GM04504 (cell line): Measurements from ENCODE around the gene KCNK15.

Experiments
- DNase-seq: peaks from one replicate; pipeline ENCODE4 v3.0.0-alpha.2; 2012; ENCODE audit warnings: low read depth

Gene KCNK15

DNA sequence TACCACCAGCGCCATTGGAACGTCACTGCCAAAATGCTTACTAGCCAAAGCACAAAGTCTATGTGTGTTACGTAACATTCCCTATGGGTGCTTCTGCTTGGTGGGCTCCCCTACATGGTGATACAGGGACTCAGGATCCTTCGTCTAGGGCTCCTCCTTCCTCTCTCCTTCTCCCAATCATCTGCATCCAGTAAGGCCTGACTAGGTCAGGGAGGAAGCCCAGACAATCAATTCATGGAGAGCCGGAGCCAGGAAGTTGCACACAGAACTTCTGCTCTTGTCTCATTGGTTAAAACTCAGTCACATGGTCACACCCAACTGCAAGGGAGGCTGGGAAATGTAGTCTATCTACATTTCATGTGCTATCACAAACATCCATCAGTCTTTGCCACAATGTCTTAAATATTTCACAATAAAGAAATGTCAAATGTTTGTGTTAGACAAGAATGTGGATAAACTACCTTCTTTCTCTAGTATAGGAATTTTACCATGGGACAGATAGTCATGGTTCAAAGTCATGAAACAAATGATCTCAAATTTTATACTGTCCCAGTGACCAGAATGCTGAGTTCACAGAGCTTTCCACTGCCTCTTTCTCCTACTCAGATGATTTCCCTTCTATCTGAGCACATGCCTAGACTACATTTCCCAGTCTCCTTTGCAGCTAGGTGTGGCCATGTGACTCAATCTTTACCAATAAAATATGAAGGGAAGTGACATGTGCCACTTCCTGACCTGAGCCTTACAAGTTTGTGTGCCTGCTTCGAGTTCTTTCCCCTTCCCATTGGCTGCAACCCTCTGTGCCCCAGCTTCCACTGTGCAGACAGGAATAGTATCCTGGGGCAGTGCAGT, 9.3 kb upstream of the KCNK15 start:
- DNase-seq = peak; percentile 68

- no peak for DNase-seq
These were observed 8.5 kb upstream of the KCNK15 start for GRCh38 chr20:44737116-44737515.

DNA sequence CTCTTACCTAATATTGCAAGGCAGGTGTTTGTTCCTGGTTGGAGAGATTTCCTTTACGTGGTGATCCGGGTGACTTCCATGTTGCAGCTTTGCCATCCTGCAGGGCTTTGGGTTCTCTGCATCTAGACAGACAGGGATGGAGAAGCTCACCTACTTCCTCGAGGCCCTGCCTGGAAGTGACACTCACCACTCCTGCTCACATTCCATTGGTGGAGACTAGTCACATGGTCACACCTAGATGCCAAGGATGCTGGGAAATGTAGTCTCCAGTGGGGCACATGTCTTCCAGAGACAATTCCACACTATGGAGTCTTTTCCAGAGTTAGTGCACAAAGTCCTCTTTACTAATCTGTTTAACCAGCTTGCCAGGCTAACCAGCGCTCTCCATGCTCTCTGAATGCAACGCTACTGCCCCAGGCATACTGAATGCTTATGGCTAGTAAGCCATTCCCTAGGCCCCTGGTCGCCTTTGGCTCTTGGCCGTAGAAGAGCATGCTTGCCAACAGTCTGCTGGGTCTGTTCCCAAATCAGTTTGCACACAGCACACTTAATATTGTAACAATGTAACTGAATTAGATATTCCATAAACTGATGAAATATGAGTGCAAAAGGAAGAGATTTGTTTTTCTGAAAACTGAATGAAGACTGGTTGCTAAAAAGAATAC, 6.7 kb upstream of the KCNK15 start:
- no peak for DNase-seq

DNA sequence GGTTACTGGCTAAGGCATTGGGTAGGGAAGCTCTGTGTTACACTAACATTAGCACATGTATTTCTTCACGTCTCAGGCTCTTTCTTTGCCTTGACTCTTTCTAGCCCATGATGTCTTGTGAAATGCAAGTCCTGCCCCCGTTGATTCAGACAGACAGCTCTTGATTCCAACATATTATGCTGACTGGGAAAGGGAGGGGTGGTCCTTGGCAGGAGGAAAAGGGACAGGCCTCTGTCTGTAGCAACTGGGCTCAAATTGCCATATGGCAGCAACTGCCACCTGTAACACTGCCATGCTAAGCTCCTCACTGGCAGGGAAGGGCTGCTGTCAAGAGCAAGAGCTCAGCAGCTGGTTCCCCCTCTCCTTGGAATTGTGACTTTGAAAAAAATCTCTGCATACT, 5.7 kb upstream of the KCNK15 start:
- DNase-seq = no peak

GRCh38 chr20:44742304-44743079, 3.2 kb upstream of the KCNK15 start:
- no peak for DNase-seq

- DNase-seq = no peak
These were observed 2.5 kb upstream of the KCNK15 start for GRCh38 chr20:44743080-44743701.

DNA sequence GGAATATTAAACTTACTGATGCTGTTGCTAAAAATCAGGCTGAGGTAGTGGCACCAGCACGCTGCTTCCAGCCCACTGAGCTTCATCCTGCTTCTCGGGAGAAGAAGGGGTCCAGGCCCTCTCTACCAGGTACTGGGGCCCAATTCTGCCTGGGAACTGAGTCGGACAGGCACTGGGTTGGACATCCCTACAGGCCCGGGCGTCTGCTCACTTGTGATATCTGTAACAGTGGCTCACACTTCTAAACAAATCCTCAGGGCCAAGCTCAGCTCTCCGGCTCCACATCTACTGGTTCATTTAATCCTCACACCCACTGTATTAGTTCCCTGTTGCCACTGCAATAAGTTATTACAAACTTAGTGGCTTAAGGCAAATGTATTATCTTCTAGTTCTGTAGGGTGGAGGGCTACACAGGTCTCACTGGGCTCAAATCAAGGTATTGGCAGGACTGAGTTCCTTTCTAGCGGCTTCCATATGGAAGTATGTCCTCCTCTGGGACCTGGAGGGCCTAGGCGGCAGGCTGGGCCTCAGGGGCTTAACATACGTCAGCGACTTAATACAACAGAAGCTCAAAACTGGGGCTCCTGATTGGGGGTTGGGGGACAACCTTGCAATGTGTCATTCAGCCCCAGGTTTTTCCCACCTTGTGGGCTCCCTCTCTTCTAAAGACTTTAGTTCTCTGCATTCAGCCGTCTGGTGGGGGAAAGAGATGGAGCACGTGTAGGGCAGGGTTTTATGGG, 1.6 kb upstream of the KCNK15 start:
- no peak for DNase-seq

DNA sequence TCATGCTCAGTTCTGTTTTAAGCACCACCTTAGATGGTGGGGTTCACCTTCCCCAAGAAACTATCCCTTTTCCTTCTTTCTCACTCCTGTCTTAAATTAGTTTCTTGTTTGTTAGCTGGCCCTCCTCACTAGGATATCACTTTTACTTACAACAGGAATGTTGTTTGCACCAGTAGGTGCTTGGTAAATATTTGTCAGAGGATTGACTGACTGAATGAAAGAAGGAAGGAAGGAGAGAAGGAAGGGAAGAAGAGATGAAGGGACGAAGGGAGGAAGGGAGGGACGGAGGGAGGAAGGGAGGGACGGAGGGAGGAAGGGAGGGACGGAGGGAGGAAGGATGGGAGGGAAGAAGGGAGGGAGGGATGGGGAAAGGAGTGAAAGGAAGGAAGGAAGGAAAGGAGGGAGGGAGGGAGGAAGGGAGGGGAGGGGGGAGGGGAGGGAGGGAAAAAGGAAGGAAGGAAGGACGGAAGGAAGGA, 505 bp upstream of the KCNK15 start:
- no peak for DNase-seq

- no peak for DNase-seq
These were observed 901 bp downstream of the KCNK15 start for GRCh38 chr20:44746367-44747165.

GRCh38 chr20:44747166-44748004, 1.7 kb downstream of the KCNK15 start:
- no peak for DNase-seq

- DNase-seq = no peak
These were observed 2.3 kb downstream of the KCNK15 start for GRCh38 chr20:44748005-44748370.

DNA sequence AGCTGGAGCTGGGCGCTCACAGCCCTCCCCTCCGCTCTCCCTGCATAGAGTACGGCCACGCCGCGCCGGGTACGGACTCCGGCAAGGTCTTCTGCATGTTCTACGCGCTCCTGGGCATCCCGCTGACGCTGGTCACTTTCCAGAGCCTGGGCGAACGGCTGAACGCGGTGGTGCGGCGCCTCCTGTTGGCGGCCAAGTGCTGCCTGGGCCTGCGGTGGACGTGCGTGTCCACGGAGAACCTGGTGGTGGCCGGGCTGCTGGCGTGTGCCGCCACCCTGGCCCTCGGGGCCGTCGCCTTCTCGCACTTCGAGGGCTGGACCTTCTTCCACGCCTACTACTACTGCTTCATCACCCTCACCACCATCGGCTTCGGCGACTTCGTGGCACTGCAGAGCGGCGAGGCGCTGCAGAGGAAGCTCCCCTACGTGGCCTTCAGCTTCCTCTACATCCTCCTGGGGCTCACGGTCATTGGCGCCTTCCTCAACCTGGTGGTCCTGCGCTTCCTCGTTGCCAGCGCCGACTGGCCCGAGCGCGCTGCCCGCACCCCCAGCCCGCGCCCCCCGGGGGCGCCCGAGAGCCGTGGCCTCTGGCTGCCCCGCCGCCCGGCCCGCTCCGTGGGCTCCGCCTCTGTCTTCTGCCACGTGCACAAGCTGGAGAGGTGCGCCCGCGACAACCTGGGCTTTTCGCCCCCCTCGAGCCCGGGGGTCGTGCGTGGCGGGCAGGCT, 4.6 kb downstream of the KCNK15 start:
- no peak for DNase-seq

- no peak for DNase-seq
These were observed 6.7 kb downstream of the KCNK15 start for GRCh38 chr20:44752099-44752931.

DNA sequence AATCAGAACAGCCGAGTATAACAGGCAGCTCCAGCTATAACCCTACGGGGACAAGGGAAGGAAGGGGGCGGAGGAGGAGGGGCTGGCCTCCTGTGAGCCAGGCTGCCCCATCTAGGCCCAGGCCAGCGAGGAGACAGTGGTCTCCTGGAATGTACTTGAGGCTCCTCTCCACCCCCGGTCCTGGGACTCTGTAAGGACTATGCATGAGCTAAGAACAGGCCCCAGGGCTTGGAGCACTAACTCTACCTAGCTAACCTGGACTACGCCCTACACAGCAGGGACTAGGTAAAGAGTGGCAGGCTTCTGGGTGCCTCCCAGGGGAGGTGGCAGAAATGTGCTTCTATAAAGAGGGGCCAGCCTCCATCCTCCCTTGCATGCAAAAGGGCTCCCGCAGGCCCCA, 8.9 kb downstream of the KCNK15 start:
- DNase-seq = no peak

GRCh38 chr20:44756011-44756688, 10.5 kb downstream of the KCNK15 start:
- DNase-seq = no peak

DNA sequence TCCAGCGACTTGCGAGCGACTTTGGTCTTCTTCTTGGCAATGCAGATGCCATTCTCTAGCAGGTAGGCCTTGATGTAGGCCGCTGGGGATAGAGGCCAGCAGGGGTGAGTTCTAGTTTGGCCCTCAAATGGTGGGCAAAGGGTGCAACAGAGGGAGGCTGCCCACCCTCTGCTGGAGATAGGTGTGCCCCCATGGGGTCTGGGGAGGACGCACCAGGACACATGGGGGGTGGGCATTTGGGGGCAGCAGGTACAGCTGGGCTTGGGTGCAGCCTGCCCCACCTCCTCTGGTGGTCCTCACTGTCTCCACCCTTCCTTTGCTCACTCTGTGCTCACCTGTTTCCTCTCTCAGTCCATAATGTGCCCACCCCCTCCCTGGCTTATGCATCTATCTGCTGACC, 11.3 kb downstream of the KCNK15 start:
- no peak for DNase-seq

DNA sequence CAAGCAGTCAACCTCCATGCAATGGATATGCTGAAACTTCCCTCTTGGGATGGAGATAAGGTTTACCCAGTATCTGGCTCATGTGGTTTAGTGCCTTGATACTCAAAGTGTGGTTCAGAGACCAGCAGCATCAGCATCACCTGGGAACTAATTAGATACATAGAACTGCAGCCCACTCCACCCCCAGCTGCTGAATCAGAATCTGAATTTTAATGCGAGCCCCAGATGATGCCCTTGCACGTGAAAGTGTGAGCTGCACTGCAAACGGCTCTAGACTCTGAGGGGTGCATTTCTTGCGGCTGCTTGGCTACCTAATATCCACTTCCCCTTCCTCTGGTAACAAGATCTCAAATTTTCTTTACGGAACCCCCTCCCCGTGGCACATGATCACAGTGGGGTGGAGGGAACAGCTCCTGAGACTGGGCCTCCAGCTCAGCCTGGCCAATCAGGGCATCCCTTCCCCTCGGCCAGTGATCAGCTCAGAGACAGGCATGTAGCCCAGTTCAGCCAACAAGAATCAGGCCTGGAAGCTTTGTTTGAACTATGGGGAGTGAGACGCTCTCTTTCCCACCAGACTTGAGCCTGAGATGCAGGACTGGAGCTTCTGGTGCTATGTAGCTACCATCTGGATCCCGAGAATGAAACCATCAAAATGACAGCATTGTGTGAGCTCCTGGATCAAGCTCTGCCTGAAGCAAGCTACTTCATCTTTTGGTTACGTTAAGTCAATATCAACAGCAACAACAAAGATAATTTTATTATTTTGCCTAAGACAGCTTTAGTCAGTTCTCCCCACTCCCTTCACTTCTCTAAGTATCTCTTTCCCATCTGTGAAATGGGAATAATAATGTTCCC, 12.8 kb downstream of the KCNK15 start:
- DNase-seq = no peak
